Left kidney (tissue), 2 donors: Measurements from ENCODE around the gene CGRRF1. TPM values are rescaled to one million over a fixed set of nuclear protein-coding genes. Genes with fewer than 3 reads are reported as not detected.

Source experiments
- DNase-seq: peaks from one replicate; pipeline ENCODE4 v3.0.0-alpha.2; 2013
- polyA plus RNA-seq: library from polyadenylated mRNA; unstranded; fragments of 120-200 nt; gene quantifications from one replicate; pipeline ENCODE4 v1.2.1, GENCODE V29; 2013; ENCODE audit not compliant: insufficient read length

CGRRF1 gene
- polyA plus RNA-seq, 1 donor = 34.8 TPM

- no peak for DNase-seq
Observed at GRCh38 chr14:54537651-54538050, 27.9 kb downstream of the CGRRF1 start.

GRCh38 chr14:54538055-54538454 lies 28.3 kb downstream of the CGRRF1 start:
- no peak for DNase-seq

- DNase-seq = no peak
Observed at GRCh38 chr14:54547583-54547982, 37.9 kb downstream of the CGRRF1 start.

- no peak for DNase-seq
Observed at GRCh38 chr14:54548491-54548890, 38.8 kb downstream of the CGRRF1 start.

GRCh38 chr14:54549862-54550261 lies 40.2 kb downstream of the CGRRF1 start:
- no peak for DNase-seq

- DNase-seq = no peak
Observed at GRCh38 chr14:54550514-54550913, 40.8 kb downstream of the CGRRF1 start.

- DNase-seq = no peak
Observed at GRCh38 chr14:54554401-54554800, 44.7 kb downstream of the CGRRF1 start.

GRCh38 chr14:54555651-54556050 lies 45.9 kb downstream of the CGRRF1 start:
- no peak for DNase-seq

- DNase-seq = no peak
Observed at GRCh38 chr14:54556535-54556934, 46.8 kb downstream of the CGRRF1 start.

- no peak for DNase-seq
Observed at GRCh38 chr14:54562334-54562733, 52.6 kb downstream of the CGRRF1 start.

- peak; percentile 45 for DNase-seq
Observed at GRCh38 chr14:54564071-54564867, 54.6 kb downstream of the CGRRF1 start.

GRCh38 chr14:54564868-54565784 lies 55.4 kb downstream of the CGRRF1 start:
- DNase-seq = peak; percentile 49

- DNase-seq = peak; percentile 90
Observed at GRCh38 chr14:54565785-54566409, 56.2 kb downstream of the CGRRF1 start.

- peak; percentile 76 for DNase-seq
Observed at GRCh38 chr14:54566410-54567223, 56.9 kb downstream of the CGRRF1 start, which contains the start of gene SAMD4A. Gene SAMD4A (plus strand): TSS chr14:54567128. CDS start chr14:54567917, 789 bp downstream.

- DNase-seq = no peak
Observed at GRCh38 chr14:54567224-54567638, 57.5 kb downstream of the CGRRF1 start.

GRCh38 chr14:54567639-54568561 lies 58.2 kb downstream of the CGRRF1 start:
- DNase-seq = peak; percentile 49

- peak; percentile 39 for DNase-seq
Observed at GRCh38 chr14:54568821-54569595, 59.3 kb downstream of the CGRRF1 start.

- DNase-seq = no peak
Observed at GRCh38 chr14:54570047-54570446, 60.3 kb downstream of the CGRRF1 start.

- DNase-seq = no peak
Observed at GRCh38 chr14:54570631-54571415, 61.1 kb downstream of the CGRRF1 start.
